AG04450 (cell line): ENCODE measurements around the gene POLA2. TPM values are rescaled to one million over a fixed set of nuclear protein-coding genes. Genes with fewer than 3 reads are reported as not detected.

Experiments
- CTCF ChIA-PET: fragments of 300-600, 350-600 bp; formaldehyde crosslinking; extraction: SDS; loops from one replicate; lab custom pipeline; 2022; ENCODE audit warnings: antibody characterized with exemption, inconsistent platforms; lab: Charles Lee
- POLR2A ChIA-PET: fragments of 350-600 bp; formaldehyde crosslinking; extraction: SDS; loops from one replicate; lab custom pipeline; 2021; ENCODE audit warnings: antibody characterized with exemption, inconsistent platforms; lab: Yijun Ruan, JAX
- DNase-seq: peaks from one replicate; pipeline ENCODE4 v3.0.0-alpha.2; 2011; ENCODE audit warnings: low read depth, low spot score
- H3K27ac ChIP-seq: one replicate; pipeline ENCODE4 v1.5.1; 2012; ENCODE audit warnings: low read depth, low read length, control low read depth
- H3K27me3 ChIP-seq: one replicate; pipeline ENCODE4 v1.6.0; 2012; ENCODE audit warnings: low read length; ENCODE audit not compliant: control insufficient read depth, insufficient read depth
- H3K4me3 ChIP-seq: 2 replicates; pipeline ENCODE4 v1.5.1; 2011; ENCODE audit warnings: mild to moderate bottlenecking, low read depth, low read length, control low read depth
- H3K9me3 ChIP-seq: 2 replicates; pipeline ENCODE4 v1.5.1; 2012; ENCODE audit warnings: low read length; ENCODE audit not compliant: control insufficient read depth, insufficient read depth
- polyA plus RNA-seq: library from polyadenylated mRNA; depleted of rRNA; stranded (reverse); fragments of >200 nt; gene quantifications from 2 replicates; pipeline ENCODE4 v1.2.3, GENCODE V29; 2011; rRNA removed
- TF ChIP-seq, protein P1 (sequence below): IDR thresholded peaks from 2 replicates; pipeline ENCODE4 v1.5.1; 2011; ENCODE audit warnings: low read depth, low read length, control low read depth, inconsistent platforms

The POLA2 gene
- polyA plus RNA-seq, 1 experiment = 14.1 TPM

DNA sequence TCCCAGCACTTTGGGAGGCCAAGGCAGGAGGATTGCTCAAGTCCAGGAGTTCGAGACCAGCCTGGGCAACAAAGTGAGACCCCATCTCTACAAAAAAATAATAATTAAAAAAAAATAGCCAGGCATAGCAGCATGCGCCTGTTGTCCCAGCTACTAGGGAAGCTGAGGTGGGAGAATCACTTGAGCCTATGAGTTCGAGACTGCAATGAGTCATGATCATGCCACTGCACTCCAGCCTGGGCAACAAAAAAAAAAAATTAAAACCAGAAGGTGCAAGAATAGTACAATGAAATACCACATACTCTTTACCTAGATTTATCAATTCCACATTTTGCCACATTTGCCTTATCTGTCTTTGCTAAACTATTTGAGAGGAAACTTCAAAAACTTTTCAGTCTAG is 80.1 kb downstream of the POLA2 start:
- Histone ChIP-seq H3K27ac (no peak overlapping the region), H3K27me3 (no peaks in the 10 kb centered on the region), H3K4me3 (no peak overlapping the region), H3K9me3 (no peaks in the 10 kb centered on the region)
- TF ChIP-seq, protein P1, sequence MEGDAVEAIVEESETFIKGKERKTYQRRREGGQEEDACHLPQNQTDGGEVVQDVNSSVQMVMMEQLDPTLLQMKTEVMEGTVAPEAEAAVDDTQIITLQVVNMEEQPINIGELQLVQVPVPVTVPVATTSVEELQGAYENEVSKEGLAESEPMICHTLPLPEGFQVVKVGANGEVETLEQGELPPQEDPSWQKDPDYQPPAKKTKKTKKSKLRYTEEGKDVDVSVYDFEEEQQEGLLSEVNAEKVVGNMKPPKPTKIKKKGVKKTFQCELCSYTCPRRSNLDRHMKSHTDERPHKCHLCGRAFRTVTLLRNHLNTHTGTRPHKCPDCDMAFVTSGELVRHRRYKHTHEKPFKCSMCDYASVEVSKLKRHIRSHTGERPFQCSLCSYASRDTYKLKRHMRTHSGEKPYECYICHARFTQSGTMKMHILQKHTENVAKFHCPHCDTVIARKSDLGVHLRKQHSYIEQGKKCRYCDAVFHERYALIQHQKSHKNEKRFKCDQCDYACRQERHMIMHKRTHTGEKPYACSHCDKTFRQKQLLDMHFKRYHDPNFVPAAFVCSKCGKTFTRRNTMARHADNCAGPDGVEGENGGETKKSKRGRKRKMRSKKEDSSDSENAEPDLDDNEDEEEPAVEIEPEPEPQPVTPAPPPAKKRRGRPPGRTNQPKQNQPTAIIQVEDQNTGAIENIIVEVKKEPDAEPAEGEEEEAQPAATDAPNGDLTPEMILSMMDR = no peak
- no peak for DNase-seq
- ChIA-PET POLR2A (interaction anchor here (1.2 kb wide), 1 partner anchor 8 kb away, joined by 3 read pairs; the partner anchor contains the start of gene DPF2), CTCF (interaction anchor here (0.7 to 1.4 kb wide), 2 partner anchors 11 to 67 kb away, joined by 7 to 9 read pairs; no protein-coding TSS in a partner anchor)

Other genes starting within 250 kb of the POLA2 start
- 60.7 and 76.5 TPM in 2 replicates for gene ARL2, start 247.8 kb upstream of the POLA2 start, polyA plus RNA-seq
- 8.0 and 10.5 TPM in 2 replicates for gene SNX15, start 234.5 kb upstream of the POLA2 start, polyA plus RNA-seq
- gene SAC3D1, start 220.8 kb upstream of the POLA2 start, polyA plus RNA-seq = 4.5 and 5.3 TPM in 2 replicates
- gene NAALADL1, start 203.4 kb upstream of the POLA2 start, polyA plus RNA-seq = 9.4 and 12.0 TPM in 2 replicates
- gene CDCA5, start 177.9 kb upstream of the POLA2 start, polyA plus RNA-seq = 4.2 and 5.2 TPM in 2 replicates
- gene ZFPL1, start 177.7 kb upstream of the POLA2 start, polyA plus RNA-seq = 30.9 and 39.1 TPM in 2 replicates
- 38.9 and 74.1 TPM in 2 replicates for gene VPS51, start 165.7 kb upstream of the POLA2 start, polyA plus RNA-seq
- gene TM7SF2, start 150.1 kb upstream of the POLA2 start, polyA plus RNA-seq = 10.3 and 15.1 TPM in 2 replicates
- gene ZNHIT2, start 144.3 kb upstream of the POLA2 start, polyA plus RNA-seq = 3.1 and 3.6 TPM in 2 replicates
- 426 and 504 TPM in 2 replicates for gene FAU, start 139.8 kb upstream of the POLA2 start, polyA plus RNA-seq
- 54.2 and 55.7 TPM in 2 replicates for gene MRPL49, start 139.6 kb upstream of the POLA2 start, polyA plus RNA-seq
- 18.7 and 27.7 TPM in 2 replicates for gene SYVN1, start 127.4 kb upstream of the POLA2 start, polyA plus RNA-seq
- gene SPDYC, start 91.7 kb upstream of the POLA2 start, polyA plus RNA-seq = not detected in 2 replicates
- 84.1 and 123 TPM in 2 replicates for gene CAPN1, start 80.0 kb upstream of the POLA2 start, polyA plus RNA-seq
- 14.3 and 21.1 TPM in 2 replicates for gene CDC42EP2, start 52.9 kb downstream of the POLA2 start, polyA plus RNA-seq
- gene DPF2, start 71.9 kb downstream of the POLA2 start, polyA plus RNA-seq = 43.7 and 52.0 TPM in 2 replicates
- gene TIGD3, start 92.8 kb downstream of the POLA2 start, polyA plus RNA-seq = 0.07 and 0.11 TPM in 2 replicates
- 0.76 and 1.4 TPM in 2 replicates for gene SLC25A45, start 120.7 kb downstream of the POLA2 start, polyA plus RNA-seq
- gene FRMD8, start 124.7 kb downstream of the POLA2 start, polyA plus RNA-seq = 10.7 and 14.1 TPM in 2 replicates
- 72.3 and 83.3 TPM in 2 replicates for gene NEAT1, start 160.8 kb downstream of the POLA2 start, polyA plus RNA-seq
- gene MALAT1, start 237.1 kb downstream of the POLA2 start, polyA plus RNA-seq = 1,149 and 1,465 TPM in 2 replicates